Endothelial cell of umbilical vein (primary cell): Measurements from ENCODE around the gene SIGLEC7.

Experiments used
- CTCF ChIP-seq, 2 donors: IDR thresholded peaks; 1 replicate in 1 of 2; 2 replicates in 1 of 2; pipeline ENCODE4 v1.5.1; 2011; ENCODE audit warnings: low read length in 2 of 2, mild to moderate bottlenecking in 2 of 2, moderate library complexity in 2 of 2, control low read depth in 1 of 2, inconsistent platforms in 1 of 2, low read depth in 1 of 2; ENCODE audit not compliant: insufficient read depth in 1 of 2; ENCODE audit errors: extremely low read depth in 1 of 2
- EZH2 ChIP-seq: IDR thresholded peaks from 2 replicates; pipeline ENCODE4 v1.6.1; 2012; ENCODE audit warnings: borderline replicate concordance, low read depth, mild to moderate bottlenecking, moderate library complexity, low read length, inconsistent platforms; ENCODE audit not compliant: severe bottlenecking
- JUN ChIP-seq: IDR thresholded peaks from 2 replicates; pipeline ENCODE4 v1.6.1; 2011; ENCODE audit warnings: borderline replicate concordance, low read depth; ENCODE audit not compliant: insufficient read length, insufficient read depth
- POLR2A ChIP-seq: IDR thresholded peaks from 2 replicates; pipeline ENCODE4 v1.6.1; 2012; ENCODE audit warnings: low read depth, mild to moderate bottlenecking, control low read depth, low read length
- POLR2AphosphoS5 ChIP-seq: IDR thresholded peaks from 2 replicates; pipeline ENCODE4 v1.6.1; 2012; ENCODE audit warnings: low read depth, mild to moderate bottlenecking, control low read depth, low read length, moderate library complexity; ENCODE audit not compliant: insufficient read depth

- TF ChIP-seq CTCF (IDR thresholded peaks at IDR 0.05; ENCODE audit: extremely low read depth in 1 of 2, insufficient read depth in 1 of 2, low read depth in 1 of 2, low read length in 2 of 2), result no peak
- no peak for TF ChIP-seq EZH2
- no peak for TF ChIP-seq POLR2AphosphoS5
- TF ChIP-seq JUN, result no peak
- TF ChIP-seq POLR2A, result no peak
Observed at GRCh38 chr19:51119611-51120010, 22.5 kb upstream of the SIGLEC7 start.
